HG02678 (cell line): ENCODE measurements around the gene RAB25.
A peak's percentile ranks its signal among the peaks of the same experiment; 100 is the strongest.

Experiments used
- ATAC-seq: cut with Tn5 transposase; IDR thresholded peaks from one replicate; pipeline ENCODE4 v1.9.1; 2021; ENCODE audit warnings: mild to moderate bottlenecking, moderate library complexity; ENCODE audit not compliant: unreplicated experiment

The RAB25 gene

GRCh38 chr1:156100205-156100995 is 39.4 kb downstream of the RAB25 start:
- ATAC-seq: no peak

GRCh38 chr1:156101880-156102279 is 40.9 kb downstream of the RAB25 start:
- no peak for ATAC-seq

GRCh38 chr1:156102633-156103511 is 41.9 kb downstream of the RAB25 start:
- ATAC-seq: no peak

- ATAC-seq: no peak
Measured at GRCh38 chr1:156103521-156103947, 42.6 kb downstream of the RAB25 start.

GRCh38 chr1:156104065-156104810 is 43.3 kb downstream of the RAB25 start:
- ATAC-seq: no peak

- ATAC-seq: no peak
Measured at GRCh38 chr1:156104861-156105832, 44.2 kb downstream of the RAB25 start.

GRCh38 chr1:156106624-156107488 is 45.9 kb downstream of the RAB25 start:
- no peak for ATAC-seq

- ATAC-seq: no peak
Measured at GRCh38 chr1:156108057-156108456, 47.1 kb downstream of the RAB25 start.

GRCh38 chr1:156108664-156109241 is 47.8 kb downstream of the RAB25 start:
- ATAC-seq: no peak

- no peak for ATAC-seq
Measured at GRCh38 chr1:156110252-156110651, 49.3 kb downstream of the RAB25 start.

- no peak for ATAC-seq
Measured at GRCh38 chr1:156111355-156111962, 50.5 kb downstream of the RAB25 start.

- ATAC-seq: no peak
Measured at GRCh38 chr1:156112276-156113137, 51.5 kb downstream of the RAB25 start.

GRCh38 chr1:156113282-156113950 is 52.5 kb downstream of the RAB25 start:
- no peak for ATAC-seq

- ATAC-seq: peak; percentile 78
Measured at GRCh38 chr1:156114101-156114918, 53.4 kb downstream of the RAB25 start, which contains the start of gene LMNA. TSS of gene LMNA (plus strand) at chr1:156114711. CDS start at chr1:156114919, 208 bp downstream.

GRCh38 chr1:156114919-156115513 is 54.1 kb downstream of the RAB25 start:
- ATAC-seq: no peak
